Caki2 (cell line): ENCODE data around the gene CBFB. TPM values are rescaled to one million over a fixed set of nuclear protein-coding genes. Genes with fewer than 3 reads are reported as not detected.

Source experiments
- DNase-seq: peaks from one replicate; pipeline ENCODE4 v3.0.0-alpha.2; 2015; ENCODE audit warnings: low read depth
- in situ Hi-C: cut with HindIII; loops from 2 replicates; pipeline ENCODE4 v1.10.0; 2016; ENCODE audit warnings: low sequenced_read_pairs, low pct_unique_long_range_greater_than_20kb, mixed read lengths
- total RNA-seq: library from RNA; depleted of rRNA; stranded (reverse); fragments of >200 nt; shearing (Covaris generic); gene quantifications from 2 replicates; pipeline ENCODE4 v1.2.3, GENCODE V29; 2014; ENCODE audit warnings: low replicate concordance

CBFB gene
- total RNA-seq, 1 experiment from 2014 or later: 8.2 TPM

DNA sequence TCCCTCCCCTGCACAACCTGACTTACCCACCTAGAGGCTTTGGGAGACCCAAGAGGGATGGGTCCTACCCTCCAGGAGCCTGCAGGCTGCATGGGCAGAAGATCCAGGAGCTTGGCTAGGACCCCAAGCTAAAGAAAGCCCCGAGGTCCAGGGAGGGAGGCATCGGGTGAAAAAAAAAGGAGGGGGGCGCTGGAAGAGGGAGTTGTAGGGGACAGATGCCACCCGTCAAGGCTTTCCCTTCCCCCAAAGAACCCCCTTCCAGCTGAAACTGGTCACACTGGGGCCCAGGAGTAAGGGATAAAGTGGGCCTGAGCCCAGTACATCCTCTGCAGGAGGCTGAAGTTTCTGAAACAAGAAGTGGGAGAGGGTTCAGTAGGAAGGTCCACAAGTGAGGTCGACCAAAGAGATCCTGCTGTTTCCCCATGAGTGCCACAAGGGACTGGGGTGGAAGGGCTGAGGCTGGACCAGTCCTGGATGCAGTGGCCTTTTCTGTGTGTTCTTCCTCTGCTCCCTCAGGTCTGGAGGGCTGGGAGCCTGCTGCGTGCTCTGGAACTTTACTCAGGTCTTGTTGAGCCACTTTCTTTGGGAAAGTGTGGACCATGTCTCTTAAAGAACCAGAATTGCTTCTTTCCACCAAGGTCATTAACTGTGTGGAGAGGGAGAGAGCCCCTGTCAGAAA, 14.2 kb upstream of the CBFB start:
- DNase-seq: no peak
- in situ Hi-C loops: no loop called here

DNA sequence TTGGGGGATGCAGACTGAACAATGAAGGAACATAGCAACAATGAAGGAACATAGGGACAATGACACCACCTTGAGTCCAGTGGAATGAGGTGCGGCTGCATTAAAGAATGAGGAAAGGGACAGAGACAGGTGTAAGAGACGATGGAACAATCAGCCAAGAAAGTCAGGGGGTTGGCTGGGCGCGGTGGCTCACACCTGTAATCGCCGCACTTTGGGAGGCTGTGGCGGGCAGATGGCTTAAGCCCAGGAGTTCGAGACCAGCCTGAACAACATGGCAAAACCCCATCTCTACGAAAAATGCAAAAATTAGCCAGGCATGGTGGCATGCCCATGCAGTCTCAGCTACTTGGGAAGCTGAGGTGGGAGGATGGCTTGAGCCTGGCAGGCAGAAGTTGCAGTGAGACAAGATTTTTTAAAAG, 13.6 kb upstream of the CBFB start:
- in situ Hi-C loops: no loop called here
- peak; percentile 27 for DNase-seq

DNA sequence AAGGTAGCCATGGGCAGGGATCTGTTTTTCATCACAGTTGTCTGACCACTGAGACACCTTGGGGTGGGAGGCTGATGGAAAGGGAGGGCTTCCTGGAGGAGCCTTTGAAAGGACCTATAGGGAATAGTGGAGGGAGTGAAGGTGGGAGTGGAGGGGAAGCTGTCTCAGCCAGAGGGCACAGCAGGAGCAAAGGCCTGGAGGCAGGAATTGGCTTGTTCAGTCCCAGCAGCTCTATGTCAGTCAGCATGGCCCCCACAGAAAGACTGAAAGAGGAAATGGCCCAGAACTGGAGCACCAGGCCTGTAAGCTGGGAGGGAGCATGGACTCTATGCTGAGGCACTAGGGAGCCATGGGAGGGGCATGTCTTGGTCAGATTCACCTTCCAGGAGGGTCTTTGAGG, 12.8 kb upstream of the CBFB start:
- in situ Hi-C loops: no loop called here
- DNase-seq: no peak

DNA sequence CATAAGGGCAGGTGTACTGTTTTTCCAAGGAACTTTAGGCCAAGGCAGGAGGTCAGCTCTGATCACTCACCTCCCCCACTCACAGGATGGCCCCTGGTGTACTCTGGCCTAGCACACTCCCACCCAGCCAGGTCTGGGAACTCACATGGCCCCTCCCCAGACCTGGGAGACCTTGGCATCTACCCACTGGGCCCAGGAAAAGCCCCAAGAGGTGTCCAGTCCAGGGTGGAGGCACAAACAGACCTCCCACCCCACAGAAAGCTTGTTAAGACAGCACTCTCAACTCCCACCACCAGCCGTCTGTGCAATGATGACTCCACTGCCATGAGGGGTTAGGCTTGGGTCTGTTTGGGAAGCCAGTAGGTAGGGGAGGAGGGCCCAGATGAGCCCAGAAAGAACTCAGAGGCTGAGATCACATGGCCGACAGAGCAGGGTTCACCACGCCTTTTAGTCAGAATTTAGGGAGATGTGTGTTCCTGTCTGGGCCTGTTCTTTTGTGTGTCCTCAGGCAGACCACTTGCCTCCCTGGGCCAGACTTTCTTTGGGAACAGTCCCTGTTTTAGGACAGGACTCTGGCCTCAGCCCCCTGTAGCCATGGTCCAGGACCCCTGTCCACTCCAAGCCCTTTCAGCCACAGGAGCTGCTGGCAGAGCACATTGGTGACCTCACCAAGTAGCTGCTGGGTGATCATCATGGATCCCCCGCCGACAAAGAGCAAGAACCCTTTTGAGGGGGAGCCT, 12.1 kb upstream of the CBFB start:
- in situ Hi-C loops: no loop called here

DNA sequence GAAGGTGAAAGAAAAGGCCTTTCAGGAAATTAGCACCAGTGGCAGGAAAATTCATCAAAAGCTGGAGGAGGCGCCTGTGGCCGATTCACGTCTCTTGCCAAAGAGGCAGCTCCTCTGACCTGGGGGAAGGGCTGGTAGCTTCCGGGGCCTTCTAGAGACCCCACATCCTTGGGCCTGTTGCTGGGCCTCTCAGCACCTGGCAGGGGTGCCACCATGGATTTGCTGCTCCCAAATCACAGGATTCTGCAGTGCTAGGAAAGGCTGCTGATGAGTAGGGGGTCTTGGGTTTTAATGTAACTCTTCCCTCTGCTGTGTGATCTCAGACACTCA, 11.6 kb upstream of the CBFB start:
- in situ Hi-C loops: no loop called here

More for the DNA sequence above, 12.1 kb upstream of the CBFB start:
- DNase-seq: no peak

DNA sequence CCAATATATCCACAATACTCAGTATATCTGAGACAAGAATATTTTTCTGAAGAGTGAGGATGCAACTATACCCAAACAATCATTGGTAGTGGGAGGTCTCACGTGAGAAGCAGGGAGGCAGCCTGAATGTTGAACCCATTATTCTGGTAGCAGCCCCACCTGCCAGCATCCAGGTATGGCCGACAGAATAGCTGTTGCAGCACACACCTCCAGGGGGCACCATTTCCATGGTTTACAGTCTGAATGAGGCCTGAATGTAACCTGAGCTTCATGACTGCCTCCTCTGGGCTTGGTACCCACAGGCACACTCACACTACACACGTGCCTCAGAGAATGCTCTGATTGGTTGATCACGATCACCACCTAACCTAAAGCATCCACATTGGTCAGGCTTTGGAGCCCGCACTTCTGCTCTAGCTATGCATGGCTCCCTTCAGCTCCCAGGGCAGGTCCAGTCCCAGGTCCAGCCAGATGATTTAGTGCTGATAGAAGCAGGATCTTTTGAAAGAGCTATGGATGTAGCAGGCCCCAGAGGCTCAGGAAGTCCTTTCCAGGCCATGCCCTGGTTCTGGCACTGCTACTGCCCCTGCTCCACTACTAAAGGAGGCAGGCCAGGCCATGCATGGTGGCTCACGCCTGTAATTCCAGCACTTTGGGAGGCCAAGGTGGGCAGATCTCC, 11.0 kb upstream of the CBFB start:
- in situ Hi-C loops: no loop called here
- peak; percentile 86 for DNase-seq

More for the DNA sequence above, 11.6 kb upstream of the CBFB start:
- DNase-seq: no peak

DNA sequence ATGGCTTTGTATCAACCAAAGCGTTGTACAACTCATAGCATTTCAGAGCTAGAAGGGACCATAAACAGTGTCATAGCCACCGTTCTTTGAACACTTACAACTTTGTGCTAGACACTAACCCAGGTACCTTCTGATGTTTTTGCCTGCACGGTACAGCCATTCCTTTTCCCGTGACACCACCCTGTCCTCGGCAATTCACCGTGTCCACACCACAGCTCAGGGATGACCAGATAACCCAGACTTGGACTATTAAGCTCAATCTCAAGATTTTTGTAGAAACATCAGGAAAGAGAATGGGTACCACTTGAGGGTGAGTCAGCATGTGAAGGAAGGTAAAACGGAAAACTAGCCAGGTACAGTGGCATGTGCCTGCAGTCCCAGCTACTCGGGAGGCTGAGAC, 9.8 kb upstream of the CBFB start:
- DNase-seq: no peak
- in situ Hi-C loops: no loop called here

DNA sequence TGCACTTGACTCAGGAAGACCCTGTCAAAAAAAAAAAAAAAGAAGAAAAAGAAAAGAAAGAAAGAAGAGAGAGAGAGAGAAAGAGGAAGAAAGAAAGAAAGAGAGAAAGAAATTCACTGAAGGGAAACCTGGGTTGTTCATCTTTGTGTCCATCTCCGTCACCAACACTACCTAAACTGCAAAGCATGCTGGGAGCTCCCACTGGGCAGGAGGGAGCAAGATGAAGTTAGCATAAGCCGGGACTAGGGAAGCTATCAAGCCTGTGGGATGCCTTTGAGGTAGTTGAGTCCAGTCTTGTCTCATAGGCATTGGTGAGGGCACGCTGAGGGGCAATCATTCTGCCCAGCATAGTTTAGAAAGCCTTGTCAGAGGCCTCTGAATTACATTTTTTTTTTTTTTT, 7.6 kb upstream of the CBFB start:
- no peak for DNase-seq
- in situ Hi-C loops: no loop called here

DNA sequence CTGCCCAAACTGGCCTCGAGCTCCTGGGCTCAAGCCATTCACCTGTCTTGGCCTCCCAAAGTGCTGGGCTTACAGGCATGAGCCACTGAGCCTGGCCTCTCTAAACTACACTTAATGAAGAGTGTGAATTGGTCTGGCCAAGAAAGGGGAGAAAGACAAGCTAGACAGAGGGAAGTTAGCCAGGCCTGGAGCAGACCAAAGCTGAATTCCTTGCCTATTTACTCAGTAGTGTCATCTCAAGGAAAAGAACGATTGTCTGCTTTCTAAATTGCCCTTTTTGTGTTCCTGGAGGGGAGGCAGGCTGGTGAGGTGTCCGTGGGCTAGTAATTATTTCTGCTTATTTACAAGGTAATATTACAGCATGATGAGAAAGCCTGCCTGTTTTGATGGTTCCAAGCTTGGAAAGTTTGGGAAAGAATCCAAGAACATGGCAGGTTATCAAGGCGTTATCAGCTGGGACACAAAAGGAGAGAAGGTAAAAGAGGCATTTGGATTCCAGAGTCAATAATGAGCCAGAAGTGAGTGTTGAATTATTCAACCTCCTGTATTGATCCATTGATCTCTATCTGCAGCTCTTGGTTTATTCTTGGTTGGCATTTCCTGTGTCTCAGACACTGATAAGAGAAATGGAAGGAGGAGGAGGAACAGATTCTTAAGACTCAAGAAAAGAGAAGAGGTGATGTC, 6.3 kb upstream of the CBFB start:
- DNase-seq: no peak
- in situ Hi-C loops: no loop called here

DNA sequence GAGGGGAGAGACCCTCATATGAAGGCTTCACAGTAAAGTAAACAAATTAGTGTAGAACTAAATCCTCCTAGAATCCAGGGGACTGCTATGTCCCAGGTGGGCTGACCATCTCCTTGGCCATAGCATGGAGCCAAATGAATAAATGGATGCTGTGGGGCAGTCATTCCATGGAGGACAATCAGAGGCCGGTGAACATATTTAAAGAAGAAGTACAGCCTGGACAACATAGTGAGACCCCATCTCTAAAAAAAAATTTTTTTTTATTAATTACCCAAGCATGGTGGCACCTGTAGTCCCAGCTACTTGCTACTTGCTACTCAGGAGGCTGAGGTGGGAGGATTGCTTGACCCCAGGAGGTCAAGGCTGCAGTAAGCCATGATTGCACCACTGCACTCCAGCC, 5.3 kb upstream of the CBFB start:
- DNase-seq: no peak
- in situ Hi-C loops: no loop called here

DNA sequence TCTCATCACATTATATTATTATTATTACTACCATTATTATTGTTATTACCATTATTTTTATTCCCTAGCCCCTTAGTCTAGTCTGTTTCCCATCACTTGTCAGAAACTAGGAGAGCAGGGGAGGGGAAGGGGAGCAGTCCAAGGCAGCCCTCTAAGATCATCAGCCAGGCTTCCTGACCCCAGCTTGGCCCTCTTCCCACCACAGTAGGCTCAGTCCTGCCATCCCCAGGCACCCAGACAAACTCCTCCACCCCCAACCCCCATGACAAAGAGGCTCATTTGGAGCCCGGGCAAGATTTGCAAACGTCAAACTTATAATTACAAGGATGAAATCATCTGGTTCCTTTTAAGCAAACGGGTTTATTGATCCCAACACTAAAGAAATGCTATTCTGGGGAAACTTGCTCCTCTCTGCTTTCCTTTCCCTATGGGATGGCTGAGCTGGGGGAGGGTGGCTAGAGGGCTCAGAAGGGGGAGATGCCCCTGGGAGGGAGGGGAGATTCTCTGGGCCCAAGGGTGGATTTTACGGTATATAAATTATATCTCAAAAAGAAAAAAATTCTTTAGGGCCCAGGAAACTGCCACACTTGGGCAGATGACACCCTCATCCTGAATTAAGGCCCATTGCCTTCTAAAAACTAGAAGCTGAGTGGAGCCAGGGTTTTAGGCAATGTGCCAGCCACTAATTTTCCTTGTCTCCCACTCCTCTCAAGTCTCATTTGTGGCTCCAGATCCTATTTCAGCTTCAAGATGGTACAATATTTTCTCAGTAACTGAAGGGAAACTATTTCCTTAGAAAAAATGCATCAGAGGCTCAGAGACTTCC, 4.4 kb upstream of the CBFB start:
- no peak for DNase-seq
- in situ Hi-C loops: no loop called here

DNA sequence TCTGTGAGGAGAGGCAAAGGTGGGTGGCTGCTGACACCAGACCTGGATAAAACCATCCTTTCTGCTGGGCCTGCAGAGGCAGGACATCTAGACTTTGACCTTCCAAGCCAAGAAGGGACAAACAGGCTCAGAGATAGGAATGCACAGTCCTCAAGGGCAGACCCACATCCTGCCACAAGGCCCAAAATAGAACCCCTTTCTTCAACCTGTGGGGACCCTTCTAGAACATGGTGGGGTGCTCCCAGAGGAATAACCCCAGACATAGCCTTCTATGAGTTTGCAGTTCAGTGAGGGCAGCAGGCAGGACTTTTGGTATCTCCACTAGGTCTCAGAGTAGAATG, 3.8 kb upstream of the CBFB start:
- no peak for DNase-seq
- in situ Hi-C loops: no loop called here

DNA sequence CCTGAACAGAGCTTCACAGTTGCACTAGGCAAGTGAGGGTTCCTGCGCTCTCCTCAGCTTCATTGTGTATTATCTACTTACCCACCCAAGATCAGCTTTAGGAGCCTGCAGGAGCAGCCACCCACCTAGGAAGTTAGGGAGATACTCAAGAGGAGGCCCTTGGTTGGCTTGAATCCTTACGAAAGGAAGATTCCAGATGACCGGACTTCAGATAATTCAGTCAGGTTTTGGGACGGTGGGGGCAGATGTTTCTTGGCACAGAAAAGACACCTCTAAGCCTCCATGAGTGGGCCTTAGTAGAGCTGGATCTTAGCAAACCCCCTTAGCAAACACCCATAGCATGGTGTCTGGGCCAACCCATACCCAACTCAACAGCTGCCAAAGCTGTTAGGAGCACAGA, 2.4 kb upstream of the CBFB start:
- in situ Hi-C loops: no loop called here
- no peak for DNase-seq

DNA sequence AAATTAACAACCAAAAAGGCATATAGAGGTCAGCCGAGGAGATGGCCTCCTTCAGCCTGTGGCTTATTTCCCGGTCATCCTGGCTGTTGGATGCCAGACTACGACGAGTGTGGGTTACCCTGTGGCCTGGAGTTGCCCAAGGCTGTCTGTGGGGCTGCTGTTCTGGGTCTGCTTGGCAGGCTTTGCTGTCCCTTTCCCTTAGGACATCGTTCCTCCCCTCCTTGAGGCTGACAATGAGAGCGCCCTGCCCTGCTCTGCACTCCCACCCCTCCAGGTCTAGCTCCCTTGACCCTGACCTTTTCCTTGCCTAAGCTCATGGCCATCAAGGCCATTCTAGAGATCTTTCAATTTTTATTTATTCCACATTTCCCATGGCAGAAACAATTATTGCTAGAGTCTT, 1.9 kb upstream of the CBFB start:
- in situ Hi-C loops: no loop called here
- DNase-seq: no peak

DNA sequence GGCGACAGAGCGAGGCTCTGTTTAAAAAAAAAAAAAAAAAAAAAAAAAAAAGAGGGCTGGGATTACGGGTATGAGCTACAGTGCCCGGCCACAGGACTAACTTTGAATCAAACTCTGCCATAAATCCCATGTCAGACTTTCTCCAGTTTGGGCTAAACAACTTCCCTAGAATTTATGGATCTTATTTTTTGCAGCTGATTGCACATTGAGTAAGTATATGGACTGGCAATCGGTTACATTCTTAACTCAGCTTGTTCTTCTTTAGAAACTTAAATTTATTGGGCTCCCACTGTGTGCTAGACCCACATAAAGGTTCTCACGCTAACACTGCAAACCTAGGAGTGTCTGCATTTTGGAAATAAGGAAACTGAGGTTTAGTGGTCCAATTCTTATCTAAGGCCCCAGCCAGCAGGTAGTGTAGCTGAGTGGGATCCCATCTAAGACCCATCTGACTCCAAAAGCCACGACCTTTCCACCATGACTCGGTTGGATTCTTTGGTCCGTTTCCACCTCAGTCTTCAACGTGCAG, 718 bp upstream of the CBFB start:
- no peak for DNase-seq
- in situ Hi-C loops: no loop called here

DNA sequence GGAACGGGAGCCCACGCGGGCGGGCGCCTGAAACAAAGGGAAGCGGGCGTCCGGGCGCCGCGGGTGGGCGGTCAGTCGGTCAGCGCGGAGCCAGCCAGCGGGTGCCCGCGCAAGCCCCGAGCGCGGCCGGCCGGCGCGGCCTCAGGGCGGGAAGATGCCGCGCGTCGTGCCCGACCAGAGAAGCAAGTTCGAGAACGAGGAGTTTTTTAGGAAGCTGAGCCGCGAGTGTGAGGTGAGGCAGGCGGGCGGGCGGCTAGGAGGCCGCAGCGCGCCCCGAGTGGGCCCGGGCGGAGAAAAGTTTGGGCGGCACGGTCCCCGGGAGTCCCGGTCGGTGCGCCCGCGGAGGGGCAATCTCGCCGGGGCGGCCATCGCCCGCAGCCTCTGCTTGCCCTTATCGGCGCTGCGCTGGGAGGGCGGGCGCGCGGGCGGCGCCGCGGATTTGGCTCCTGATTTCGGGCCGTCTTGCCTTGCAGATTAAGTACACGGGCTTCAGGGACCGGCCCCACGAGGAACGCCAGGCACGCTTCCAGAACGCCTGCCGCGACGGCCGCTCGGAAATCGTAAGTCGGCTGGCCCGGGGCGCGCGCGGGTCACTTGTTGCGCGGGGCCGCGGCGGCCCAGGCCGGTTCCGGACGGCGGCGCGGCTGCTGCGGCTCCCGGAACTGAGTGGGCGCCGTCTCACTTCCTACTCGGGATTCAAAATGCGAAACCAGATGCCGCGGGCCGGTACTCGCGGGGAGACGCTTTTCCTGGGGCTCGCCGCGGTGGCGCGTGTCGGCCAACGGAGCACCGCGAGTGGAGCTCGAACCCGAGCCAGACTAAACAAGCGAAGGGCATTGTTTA, 526 bp downstream of the CBFB start:
- peak; percentile 51 for DNase-seq
- in situ Hi-C loops: no loop called here

DNA sequence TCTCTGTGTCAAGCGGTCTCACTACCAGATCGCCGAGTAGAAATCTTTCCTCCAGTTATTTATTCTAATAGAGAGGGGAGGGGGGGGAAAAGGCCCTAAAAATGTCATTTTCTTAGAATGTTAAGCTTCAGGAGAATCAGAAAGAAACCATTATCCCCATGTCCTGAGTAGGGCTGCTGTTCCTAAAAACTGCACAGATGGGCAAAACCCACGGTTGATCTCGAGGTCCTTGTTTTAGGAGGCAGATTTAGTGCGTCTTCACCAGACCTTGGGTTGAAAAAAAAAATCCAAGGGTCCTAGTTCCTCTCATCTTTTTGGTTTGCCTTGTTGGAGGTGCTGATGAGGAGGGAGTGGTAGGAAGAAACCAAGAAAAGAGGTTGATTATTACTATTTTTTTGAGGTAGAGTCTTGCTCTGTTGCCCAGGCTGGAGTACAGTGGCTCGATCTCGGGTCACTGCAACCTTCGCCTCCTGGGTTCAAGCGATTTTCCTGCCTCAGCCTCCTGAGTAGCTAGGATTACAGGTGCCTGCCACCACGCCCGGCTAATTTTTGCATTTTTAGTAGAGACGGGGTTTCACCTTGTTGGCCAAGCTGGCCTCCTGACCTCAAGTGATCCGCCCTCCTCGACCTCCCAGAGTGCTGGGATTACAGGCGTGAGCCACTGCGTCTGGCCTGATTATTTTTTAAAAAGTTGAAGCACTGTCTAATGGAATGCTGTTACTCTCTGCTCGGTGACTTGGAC, 1.4 kb downstream of the CBFB start:
- in situ Hi-C loops: no loop called here
- DNase-seq: peak; percentile 6
